Neuronal stem cell (in vitro differentiated cells): ENCODE data around the gene STK32C.
A peak's percentile ranks its signal among the peaks of the same experiment; 100 is the strongest.

Source experiments
- DNase-seq: peaks from one replicate; pipeline ENCODE4 v3.0.0-alpha.2; 2013; ENCODE audit warnings: low spot score
- H2AFZ ChIP-seq: one replicate; pipeline ENCODE4 v1.6.1; 2013; ENCODE audit warnings: mild to moderate bottlenecking, low read length, inconsistent platforms
- H2AK5ac ChIP-seq: 2 replicates; pipeline ENCODE4 v1.6.1; 2013; ENCODE audit warnings: low read depth, mild to moderate bottlenecking, inconsistent platforms, low read length, moderate library complexity, mixed read lengths
- H2BK120ac ChIP-seq: 2 replicates; pipeline ENCODE4 v1.6.1; 2013; ENCODE audit warnings: low read depth, mild to moderate bottlenecking, inconsistent platforms, low read length, moderate library complexity, mixed read lengths
- H2BK12ac ChIP-seq: one replicate; pipeline ENCODE4 v1.6.1; 2013; ENCODE audit warnings: low read length, inconsistent platforms
- H2BK15ac ChIP-seq: 2 replicates; pipeline ENCODE4 v1.6.1; 2013; ENCODE audit warnings: mild to moderate bottlenecking, low read length, inconsistent platforms, mixed read lengths
- H2BK5ac ChIP-seq: one replicate; pipeline ENCODE4 v1.6.1; 2013; ENCODE audit warnings: inconsistent platforms, mild to moderate bottlenecking, low read length, moderate library complexity
- H3K14ac ChIP-seq: one replicate; pipeline ENCODE4 v1.6.1; 2013; ENCODE audit warnings: low read length, inconsistent platforms
- H3K18ac ChIP-seq: 2 replicates; pipeline ENCODE4 v1.6.1; 2013; ENCODE audit warnings: low read length, inconsistent platforms
- H3K23ac ChIP-seq: 2 replicates; pipeline ENCODE4 v1.6.1; 2013; ENCODE audit warnings: low read depth, mild to moderate bottlenecking, mixed read lengths, low read length, inconsistent platforms; ENCODE audit not compliant: poor library complexity
- H3K27ac ChIP-seq: replicated peaks from 3 replicates; pipeline ENCODE4 v1.5.1; 2013; ENCODE audit warnings: low read length, inconsistent platforms
- H3K27me3 ChIP-seq, 3 experiments: 2 replicates each; pipeline ENCODE4 v1.6.1; 2013; ENCODE audit warnings: low read length in 3 of 3, mild to moderate bottlenecking in 2 of 3, inconsistent platforms in 1 of 3, low read depth in 1 of 3, mixed read lengths in 1 of 3, moderate library complexity in 1 of 3; ENCODE audit not compliant: control insufficient read depth in 3 of 3, insufficient read depth in 3 of 3
- H3K36me3 ChIP-seq, 2 donors: replicated peaks in 1 of 2; 2 replicates each; pipeline ENCODE4 v1.6.1; 2013; ENCODE audit warnings: low read length in 2 of 2; ENCODE audit not compliant: control insufficient read depth in 2 of 2, insufficient read depth in 2 of 2
- H3K4ac ChIP-seq: 2 replicates; pipeline ENCODE4 v1.6.1; 2013; ENCODE audit warnings: inconsistent platforms, mild to moderate bottlenecking, low read length, moderate library complexity
- H3K4me1 ChIP-seq, 2 donors: 1 replicate in 1 of 2; 2 replicates in 1 of 2; pipeline ENCODE4 v1.6.1; 2013; ENCODE audit warnings: low read length in 2 of 2, low read depth in 1 of 2; ENCODE audit not compliant: control insufficient read depth in 2 of 2, insufficient read depth in 1 of 2
- H3K4me2 ChIP-seq: one replicate; pipeline ENCODE4 v1.6.1; 2013; ENCODE audit warnings: mild to moderate bottlenecking, low read length, inconsistent platforms; ENCODE audit not compliant: insufficient read depth, poor library complexity, severe bottlenecking
- H3K4me3 ChIP-seq, 2 donors: 2 replicates each; pipeline ENCODE4 v1.5.1; 2013; ENCODE audit warnings: low read length in 2 of 2, mild to moderate bottlenecking in 2 of 2, inconsistent platforms in 1 of 2, moderate library complexity in 1 of 2
- H3K79me1 ChIP-seq: one replicate; pipeline ENCODE4 v1.6.1; 2013; ENCODE audit warnings: low read depth, mild to moderate bottlenecking, inconsistent platforms, low read length, moderate library complexity
- H3K9ac ChIP-seq: one replicate; pipeline ENCODE4 v1.6.1; 2013; ENCODE audit warnings: mild to moderate bottlenecking, low read depth, low read length, inconsistent platforms; ENCODE audit not compliant: poor library complexity
- H3K9me3 ChIP-seq, 2 donors: replicated peaks in 1 of 2; 2 replicates each; pipeline versions ENCODE3 to v1.6.1; 2013; ENCODE audit warnings: low read length in 2 of 2, mild to moderate bottlenecking in 2 of 2, inconsistent platforms in 1 of 2, low read depth in 1 of 2, mixed read lengths in 1 of 2, moderate library complexity in 1 of 2; ENCODE audit not compliant: control insufficient read depth in 2 of 2, insufficient read depth in 1 of 2
- H4K8ac ChIP-seq: one replicate; pipeline ENCODE4 v1.6.1; 2013; ENCODE audit warnings: low read depth, mild to moderate bottlenecking, inconsistent platforms, low read length, moderate library complexity
- H4K91ac ChIP-seq: one replicate; pipeline ENCODE4 v1.6.1; 2013; ENCODE audit warnings: low read length, low read depth, mild to moderate bottlenecking, inconsistent platforms; ENCODE audit not compliant: poor library complexity
- WGBS, 2 donors: extraction: QIAGEN DNeasy Blood & Tissue Kit; methylation state at CpG; one replicate each; pipeline ENCODE4 v1.1.7; 2013; ENCODE audit warnings: missing lambda C conversion rate in 2 of 2, mixed read lengths in 1 of 2; ENCODE audit not compliant: insufficient read length in 2 of 2, insufficient replicate concordance in 1 of 2; ENCODE audit errors: extremely low coverage in 2 of 2; 5-methylcytosine and 5-hydroxymethylcytosine counted together

Gene STK32C

GRCh38 chr10:132183046-132183445, 124.7 kb downstream of the STK32C start:
- Histone ChIP-seq H3K27ac (no peak overlapping the region), H3K4me2 (no peak overlapping the region), H3K14ac (no peak overlapping the region), H3K4ac (no peak overlapping the region), H2BK120ac (no peak overlapping the region), H3K23ac (no peak overlapping the region), H3K79me1 (peaks cover 2% of the 10 kb centered on the region), H3K9ac (no peak overlapping the region), H3K4me1 (peaks cover 4 to 9% of the 10 kb centered on the region in 2 donors), H4K91ac (no peak overlapping the region), H2AK5ac (no peak overlapping the region), H2AFZ (no peak overlapping the region), H2BK12ac (no peak overlapping the region), H3K9me3 (peaks cover 0 to 3% of the 10 kb centered on the region in 2 donors), H3K27me3 (peaks cover 9 to 66% (median 55%) of the 10 kb centered on the region in 3 experiments), H3K4me3 (no peak overlapping the region), H3K18ac (no peak overlapping the region), H4K8ac (no peak overlapping the region), H2BK5ac (no peak overlapping the region), H3K36me3 (peaks cover 0 to 2% of the 10 kb centered on the region in 2 donors), H2BK15ac (no peak overlapping the region)
- DNase-seq, result no peak
- no CpG with 5 or more reads among the region's 8 CpGs for WGBS, 2 donors

- Histone ChIP-seq H3K4me1 (peaks cover 2 to 5% of the 10 kb centered on the region in 2 donors), H2BK5ac (no peak overlapping the region), H2BK15ac (no peak overlapping the region), H3K27me3 (peaks cover 9 to 70% (median 57%) of the 10 kb centered on the region in 3 experiments), H2AK5ac (no peak overlapping the region), H2BK12ac (no peak overlapping the region), H3K23ac (peak overlapping the region; percentile 47), H3K36me3 (peaks cover 0 to 2% of the 10 kb centered on the region in 2 donors), H3K27ac (no peak overlapping the region), H3K14ac (no peak overlapping the region), H3K4ac (no peak overlapping the region), H3K18ac (no peak overlapping the region), H2BK120ac (no peak overlapping the region), H3K9ac (no peak overlapping the region), H4K8ac (no peak overlapping the region), H4K91ac (no peak overlapping the region), H3K4me2 (no peak overlapping the region), H2AFZ (no peak overlapping the region), H3K79me1 (peaks cover 2% of the 10 kb centered on the region), H3K9me3 (peaks cover 0 to 6% of the 10 kb centered on the region in 2 donors), H3K4me3 (no peak overlapping the region)
- DNase-seq, result no peak
- no CpG with 5 or more reads among the region's 7 CpGs for WGBS, 2 donors
Observed at GRCh38 chr10:132182591-132182990, 125.2 kb downstream of the STK32C start.

- H3K4me1 ChIP-seq, result peaks cover 3 to 6% of the 10 kb centered on the region in 2 donors
- DNase-seq, result no peak
- H3K14ac ChIP-seq, result no peak overlapping the region
- H3K79me1 ChIP-seq, result peaks cover 2% of the 10 kb centered on the region
- H3K18ac ChIP-seq, result no peak overlapping the region
- no peak overlapping the region for H3K4me3 ChIP-seq
- no peak overlapping the region for H2BK12ac ChIP-seq
- H3K4ac ChIP-seq, result no peak overlapping the region
- no peak overlapping the region for H2BK15ac ChIP-seq
- no peak overlapping the region for H2BK5ac ChIP-seq
- H3K27me3 ChIP-seq, result peaks cover 9 to 78% (median 62%) of the 10 kb centered on the region in 3 experiments
- WGBS, 2 donors, result no CpG with 5 or more reads among the region's 25 CpGs
- H4K8ac ChIP-seq, result no peak overlapping the region
- no peak overlapping the region for H2AFZ ChIP-seq
- no peak overlapping the region for H2AK5ac ChIP-seq
- no peak overlapping the region for H3K23ac ChIP-seq
- no peak overlapping the region for H2BK120ac ChIP-seq
- peaks cover 0 to 2% of the 10 kb centered on the region in 2 donors for H3K36me3 ChIP-seq
- H3K4me2 ChIP-seq, result no peak overlapping the region
- H3K9ac ChIP-seq, result no peak overlapping the region
- no peak overlapping the region for H3K27ac ChIP-seq
- peaks cover 0 to 7% of the 10 kb centered on the region in 2 donors for H3K9me3 ChIP-seq
- H4K91ac ChIP-seq, result no peak overlapping the region
Observed at GRCh38 chr10:132181691-132182425, 125.9 kb downstream of the STK32C start.

GRCh38 chr10:132180736-132181135, 127.0 kb downstream of the STK32C start:
- no peak for DNase-seq
- H2BK120ac ChIP-seq, result no peak overlapping the region
- no peak overlapping the region for H2BK5ac ChIP-seq
- H2BK12ac ChIP-seq, result no peak overlapping the region
- no peak overlapping the region for H3K18ac ChIP-seq
- H3K4me1 ChIP-seq, result peaks cover 12 to 13% of the 10 kb centered on the region in 2 donors
- peak overlapping the region in 1 of 2 donors; percentile 70 for H3K4me3 ChIP-seq
- peak overlapping the region; percentile 65 for H3K14ac ChIP-seq
- peaks cover 0 to 2% of the 10 kb centered on the region in 2 donors for H3K36me3 ChIP-seq
- no peak overlapping the region for H3K27ac ChIP-seq
- no peak overlapping the region for H3K4me2 ChIP-seq
- no peak overlapping the region for H2AFZ ChIP-seq
- H3K79me1 ChIP-seq, result peaks cover 2% of the 10 kb centered on the region
- no CpG with 5 or more reads among the region's 14 CpGs for WGBS, 2 donors
- peak overlapping the region; percentile 72 for H3K9ac ChIP-seq
- H4K91ac ChIP-seq, result peak overlapping the region; percentile 56
- H4K8ac ChIP-seq, result peak overlapping the region; percentile 96
- no peak overlapping the region for H2BK15ac ChIP-seq
- peaks cover 0 to 7% of the 10 kb centered on the region in 2 donors for H3K9me3 ChIP-seq
- no peak overlapping the region for H2AK5ac ChIP-seq
- peak overlapping the region; percentile 76 for H3K23ac ChIP-seq
- peaks cover 4 to 81% (median 59%) of the 10 kb centered on the region in 3 experiments for H3K27me3 ChIP-seq
- H3K4ac ChIP-seq, result no peak overlapping the region
